ENCODE data around the gene PCK1.

DNA sequence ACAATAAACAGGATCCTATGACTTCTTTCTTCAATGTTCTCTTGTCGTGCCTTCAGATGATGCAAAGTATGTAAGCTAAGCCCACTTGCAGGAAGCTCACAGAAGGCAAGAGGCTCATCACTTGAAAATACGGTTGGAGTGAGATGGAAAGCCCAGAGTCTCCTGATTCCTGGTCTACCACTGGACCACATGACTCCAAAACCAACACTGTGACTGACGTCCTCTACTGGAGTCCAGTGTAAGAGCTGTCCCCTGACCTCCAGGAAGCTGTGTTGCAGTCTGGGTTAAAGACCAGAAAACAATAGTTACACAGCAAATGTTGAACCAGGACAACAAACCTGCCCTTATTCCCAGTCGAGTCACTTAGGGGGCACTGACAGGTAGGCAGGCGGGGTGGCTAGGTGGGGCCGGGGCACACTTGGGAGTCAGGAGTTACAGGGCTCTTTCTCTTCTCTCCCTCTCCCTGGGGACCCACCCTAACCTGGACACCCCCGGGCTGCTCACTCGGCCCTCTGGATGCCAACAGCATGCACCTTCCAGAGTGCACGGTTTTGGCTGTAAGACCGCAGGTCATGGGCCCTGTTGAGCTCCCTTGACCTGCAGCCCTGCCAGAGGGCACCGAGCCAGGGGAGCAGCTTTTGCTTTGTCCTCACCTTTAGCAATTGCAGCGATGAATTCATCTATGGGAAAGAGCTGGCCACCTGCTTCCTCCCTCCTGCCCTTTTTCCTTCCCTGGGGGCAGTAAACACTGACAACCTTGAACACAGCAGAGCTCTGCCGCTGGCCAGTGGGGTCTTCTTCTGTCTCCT, 7.4 kb downstream of the PCK1 start:
- TF ChIP-seq, protein P1, sequence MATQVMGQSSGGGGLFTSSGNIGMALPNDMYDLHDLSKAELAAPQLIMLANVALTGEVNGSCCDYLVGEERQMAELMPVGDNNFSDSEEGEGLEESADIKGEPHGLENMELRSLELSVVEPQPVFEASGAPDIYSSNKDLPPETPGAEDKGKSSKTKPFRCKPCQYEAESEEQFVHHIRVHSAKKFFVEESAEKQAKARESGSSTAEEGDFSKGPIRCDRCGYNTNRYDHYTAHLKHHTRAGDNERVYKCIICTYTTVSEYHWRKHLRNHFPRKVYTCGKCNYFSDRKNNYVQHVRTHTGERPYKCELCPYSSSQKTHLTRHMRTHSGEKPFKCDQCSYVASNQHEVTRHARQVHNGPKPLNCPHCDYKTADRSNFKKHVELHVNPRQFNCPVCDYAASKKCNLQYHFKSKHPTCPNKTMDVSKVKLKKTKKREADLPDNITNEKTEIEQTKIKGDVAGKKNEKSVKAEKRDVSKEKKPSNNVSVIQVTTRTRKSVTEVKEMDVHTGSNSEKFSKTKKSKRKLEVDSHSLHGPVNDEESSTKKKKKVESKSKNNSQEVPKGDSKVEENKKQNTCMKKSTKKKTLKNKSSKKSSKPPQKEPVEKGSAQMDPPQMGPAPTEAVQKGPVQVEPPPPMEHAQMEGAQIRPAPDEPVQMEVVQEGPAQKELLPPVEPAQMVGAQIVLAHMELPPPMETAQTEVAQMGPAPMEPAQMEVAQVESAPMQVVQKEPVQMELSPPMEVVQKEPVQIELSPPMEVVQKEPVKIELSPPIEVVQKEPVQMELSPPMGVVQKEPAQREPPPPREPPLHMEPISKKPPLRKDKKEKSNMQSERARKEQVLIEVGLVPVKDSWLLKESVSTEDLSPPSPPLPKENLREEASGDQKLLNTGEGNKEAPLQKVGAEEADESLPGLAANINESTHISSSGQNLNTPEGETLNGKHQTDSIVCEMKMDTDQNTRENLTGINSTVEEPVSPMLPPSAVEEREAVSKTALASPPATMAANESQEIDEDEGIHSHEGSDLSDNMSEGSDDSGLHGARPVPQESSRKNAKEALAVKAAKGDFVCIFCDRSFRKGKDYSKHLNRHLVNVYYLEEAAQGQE (IDR thresholded peaks at IDR 0.05; ENCODE audit: insufficient read depth in 1 of 2, low read depth in 2 of 2, low read length in 2 of 2) = no peak
- TF ChIP-seq POLR2AphosphoS5 (IDR thresholded peaks at IDR 0.05; ENCODE audit: low read depth, low read length) (no peak), SIN3A (IDR thresholded peaks at IDR 0.05; ENCODE audit: borderline replicate concordance, insufficient read depth, low read length) (no peak), TAF1 (IDR thresholded peaks at IDR 0.05; ENCODE audit: borderline replicate concordance, insufficient read depth, low read length) (no peak), FOXP2 (optimal IDR thresholded peaks at IDR 0.05; ENCODE audit: borderline replicate concordance, extremely low read depth, extremely low read length, insufficient read depth) (no peak)
